ENCODE data around the gene OGA.
A peak's percentile ranks its signal among the peaks of the same experiment; 100 is the strongest.

The OGA gene

DNA sequence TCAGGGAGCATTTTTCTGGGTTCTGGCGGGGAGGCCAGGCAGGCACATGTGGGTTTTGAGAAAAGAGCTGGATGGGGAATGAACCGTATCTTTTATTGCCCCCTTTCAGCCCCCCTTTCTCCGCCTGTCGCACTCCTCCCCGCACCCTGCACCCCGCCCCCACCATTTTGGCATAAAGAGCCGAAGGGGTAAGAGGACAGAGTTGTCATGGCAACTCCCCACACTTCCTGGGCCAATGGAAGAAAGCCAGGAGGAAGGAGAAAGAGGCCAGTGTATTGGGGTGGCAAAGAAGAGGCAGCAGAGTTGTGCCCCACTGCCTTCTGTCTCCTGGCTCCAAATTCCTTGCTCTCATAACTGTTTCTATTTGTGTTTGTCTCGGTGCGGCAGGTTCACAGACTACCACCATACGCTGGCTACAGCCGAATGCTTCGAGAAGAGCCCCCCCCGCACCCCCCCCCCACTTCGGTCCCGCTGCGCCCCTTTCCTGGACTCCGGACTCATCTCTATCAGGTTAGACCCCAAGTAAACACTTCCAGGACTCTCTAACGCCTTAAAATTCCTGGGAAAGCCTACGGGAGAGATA, 21.9 kb upstream of the OGA start:
- H3K36me3 Mint-ChIP-seq, result no peaks in the 10 kb centered on the region
- H3K4me3 Mint-ChIP-seq, result peak overlapping the region; percentile 89

DNA sequence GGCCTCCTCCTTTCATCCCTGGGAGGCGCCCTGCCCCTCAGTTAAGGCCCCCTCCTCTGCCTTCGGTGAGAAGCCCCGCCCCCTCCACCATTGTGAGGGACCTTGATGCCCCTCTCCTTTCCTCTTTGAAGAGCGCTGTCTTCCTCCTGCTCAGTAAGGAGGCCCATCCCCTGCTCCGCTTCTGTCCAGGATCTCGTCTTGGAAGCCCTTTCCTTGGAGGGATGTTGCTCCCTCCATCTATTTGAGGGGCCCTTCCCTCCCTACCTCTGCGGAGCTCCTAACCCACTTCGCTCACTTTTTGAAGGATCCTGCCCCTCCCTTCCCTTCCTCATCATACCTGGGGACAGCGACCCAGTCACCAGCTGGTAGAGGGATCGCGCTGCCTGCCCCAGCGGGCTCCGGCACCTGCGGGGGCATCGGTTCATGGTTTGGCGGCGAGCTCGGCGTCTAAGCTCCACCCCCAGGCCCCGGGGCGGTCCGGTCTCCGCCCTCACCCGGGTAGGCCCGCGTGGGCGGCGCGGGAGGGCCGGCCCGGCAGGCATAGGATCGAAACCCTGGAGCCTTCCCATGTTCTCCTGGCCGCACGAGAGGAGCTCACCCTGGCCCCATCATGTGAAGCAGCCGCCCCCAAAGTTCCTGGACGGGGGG, 21.3 kb upstream of the OGA start:
- peak overlapping the region; percentile 77 for H3K4me3 Mint-ChIP-seq
- H3K36me3 Mint-ChIP-seq, result no peaks in the 10 kb centered on the region
- H3K9me3 Mint-ChIP-seq, result no peaks in the 10 kb centered on the region
- H3K27ac Mint-ChIP-seq, result no peak overlapping the region
- H3K4me1 Mint-ChIP-seq, result peaks cover 59% of the 10 kb centered on the region
- no peaks in the 10 kb centered on the region for H3K27me3 Mint-ChIP-seq

More for the DNA sequence above, 21.9 kb upstream of the OGA start:
- H3K27me3 Mint-ChIP-seq, result no peaks in the 10 kb centered on the region
- no peaks in the 10 kb centered on the region for H3K9me3 Mint-ChIP-seq
- peak overlapping the region; percentile 72 for H3K27ac Mint-ChIP-seq
- H3K4me1 Mint-ChIP-seq, result peaks cover 59% of the 10 kb centered on the region

DNA sequence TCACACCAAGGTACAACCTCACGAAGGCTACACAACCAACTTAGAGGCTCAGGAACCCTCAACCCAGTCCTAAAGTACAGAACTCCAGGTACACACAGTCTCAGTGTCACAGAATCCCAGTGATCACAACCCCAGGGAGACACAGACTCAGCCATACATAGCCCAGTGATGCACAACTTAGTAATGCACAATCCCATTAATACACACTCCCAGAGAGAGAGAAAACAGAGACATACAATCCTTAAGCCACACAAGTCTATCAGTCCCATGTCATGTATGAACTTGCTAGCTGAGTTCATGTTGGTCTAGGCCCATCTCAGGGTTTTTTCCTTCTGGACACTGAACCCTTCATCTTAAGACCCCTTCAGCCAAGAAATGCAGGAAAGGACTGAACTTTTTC, 20.8 kb upstream of the OGA start:
- Mint-ChIP-seq H3K4me3 (peak overlapping the region; percentile 77), H3K36me3 (no peaks in the 10 kb centered on the region), H3K9me3 (no peaks in the 10 kb centered on the region), H3K27me3 (no peaks in the 10 kb centered on the region), H3K4me1 (peaks cover 59% of the 10 kb centered on the region), H3K27ac (no peak overlapping the region)

DNA sequence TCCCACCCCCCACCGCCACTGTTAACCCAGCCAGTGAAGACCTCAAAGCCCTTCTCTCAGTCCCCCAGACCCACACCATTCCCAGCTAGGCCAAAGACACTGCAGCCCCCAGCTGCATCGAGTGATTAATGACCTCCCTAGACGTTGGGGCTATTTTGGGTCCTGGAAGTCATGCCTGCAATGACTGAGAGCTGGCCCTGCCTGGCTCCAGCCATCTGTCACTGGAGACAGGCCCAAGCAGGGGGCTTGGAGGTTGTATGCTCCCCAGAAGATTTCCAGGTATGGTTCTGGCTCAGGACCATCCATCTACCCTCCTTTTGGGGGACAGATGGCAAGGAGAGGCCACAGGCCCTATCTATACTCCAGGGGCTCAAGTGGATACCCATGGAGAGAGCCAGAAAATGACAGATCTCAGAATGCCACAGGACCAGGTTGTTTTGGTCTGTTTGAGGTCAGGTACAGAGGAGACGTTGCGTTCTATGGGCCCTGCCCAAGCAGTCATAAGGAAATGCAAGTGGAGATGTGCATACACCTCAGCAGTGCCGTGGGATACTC, 20.2 kb upstream of the OGA start:
- H3K27ac Mint-ChIP-seq, result no peak overlapping the region
- H3K27me3 Mint-ChIP-seq, result no peaks in the 10 kb centered on the region

DNA sequence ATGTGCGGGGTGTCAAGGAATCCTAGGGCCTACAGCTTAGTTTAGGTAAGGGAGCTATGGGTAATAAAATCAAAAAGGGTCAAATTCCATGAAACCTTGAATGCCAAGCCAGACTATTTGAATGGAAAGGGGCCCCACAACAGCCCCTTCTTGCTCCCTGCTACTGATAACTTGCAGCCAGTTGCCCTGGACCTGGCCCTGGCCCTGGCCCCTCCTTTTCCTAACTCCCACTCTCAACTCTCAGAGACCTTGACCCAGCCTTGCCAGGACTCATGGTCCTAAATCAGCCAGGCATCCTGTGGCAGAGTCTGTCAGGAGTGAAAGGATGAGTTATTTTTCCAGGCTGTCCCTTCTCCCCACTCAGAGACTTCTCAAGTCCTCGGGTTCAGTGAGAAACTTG, 19.5 kb upstream of the OGA start:
- H3K4me1 Mint-ChIP-seq, result peaks cover 65% of the 10 kb centered on the region
- no peaks in the 10 kb centered on the region for H3K27me3 Mint-ChIP-seq
- no peak overlapping the region for H3K27ac Mint-ChIP-seq
- no peaks in the 10 kb centered on the region for H3K9me3 Mint-ChIP-seq
- no peaks in the 10 kb centered on the region for H3K36me3 Mint-ChIP-seq
- H3K4me3 Mint-ChIP-seq, result no peak overlapping the region

More for the DNA sequence above, 20.2 kb upstream of the OGA start:
- peaks cover 62% of the 10 kb centered on the region for H3K4me1 Mint-ChIP-seq
- no peaks in the 10 kb centered on the region for H3K36me3 Mint-ChIP-seq
- no peaks in the 10 kb centered on the region for H3K9me3 Mint-ChIP-seq
- no peak overlapping the region for H3K4me3 Mint-ChIP-seq

DNA sequence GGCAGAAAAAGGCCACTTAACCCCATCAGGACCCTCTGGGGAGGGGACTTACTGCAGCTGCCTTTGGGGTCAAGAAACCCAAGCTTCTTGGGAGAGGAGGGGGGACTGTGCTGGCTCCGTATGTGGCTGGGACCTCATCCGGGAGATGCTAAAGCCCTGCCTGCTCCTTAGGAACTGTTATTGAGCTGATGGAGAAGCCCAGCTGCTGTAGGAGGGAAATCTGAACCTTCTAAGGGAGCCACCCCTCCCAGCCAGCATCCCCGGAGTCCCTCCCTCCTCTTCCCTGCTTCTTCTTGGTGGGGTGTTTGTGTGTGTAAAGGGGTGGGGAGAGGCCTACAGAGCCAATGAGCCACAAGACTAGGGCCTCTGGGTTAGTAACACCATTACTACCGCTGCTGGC, 17.1 kb upstream of the OGA start:
- no peak overlapping the region for H3K27ac Mint-ChIP-seq
- no peaks in the 10 kb centered on the region for H3K27me3 Mint-ChIP-seq
- H3K4me3 Mint-ChIP-seq, result no peak overlapping the region

DNA sequence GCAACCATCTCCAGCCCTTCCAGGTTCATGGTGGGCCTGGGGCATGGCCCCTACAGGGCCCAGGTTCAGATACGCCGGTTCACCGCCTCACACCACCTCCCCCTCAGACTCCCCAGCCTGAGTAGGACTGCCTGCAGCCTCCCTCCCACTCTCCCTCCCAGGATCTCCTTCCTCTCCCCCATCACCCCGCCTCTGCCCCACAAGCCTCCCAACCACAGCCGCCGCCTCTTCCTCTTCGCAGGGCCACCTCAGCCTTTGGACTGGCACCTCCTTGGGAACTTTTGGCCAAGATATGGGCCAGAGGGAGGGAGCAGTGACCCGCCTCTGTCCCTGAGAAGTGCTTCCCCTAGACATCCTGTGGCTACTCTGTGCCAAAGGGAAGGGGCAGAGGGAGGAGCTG, 16.1 kb upstream of the OGA start:
- H3K27me3 Mint-ChIP-seq, result no peaks in the 10 kb centered on the region
- no peaks in the 10 kb centered on the region for H3K9me3 Mint-ChIP-seq
- peaks cover 59% of the 10 kb centered on the region for H3K4me1 Mint-ChIP-seq
- no peak overlapping the region for H3K27ac Mint-ChIP-seq
- H3K4me3 Mint-ChIP-seq, result no peak overlapping the region
- no peaks in the 10 kb centered on the region for H3K36me3 Mint-ChIP-seq

More for the DNA sequence above, 17.1 kb upstream of the OGA start:
- Mint-ChIP-seq H3K9me3 (no peaks in the 10 kb centered on the region), H3K4me1 (peaks cover 60% of the 10 kb centered on the region), H3K36me3 (no peaks in the 10 kb centered on the region)

DNA sequence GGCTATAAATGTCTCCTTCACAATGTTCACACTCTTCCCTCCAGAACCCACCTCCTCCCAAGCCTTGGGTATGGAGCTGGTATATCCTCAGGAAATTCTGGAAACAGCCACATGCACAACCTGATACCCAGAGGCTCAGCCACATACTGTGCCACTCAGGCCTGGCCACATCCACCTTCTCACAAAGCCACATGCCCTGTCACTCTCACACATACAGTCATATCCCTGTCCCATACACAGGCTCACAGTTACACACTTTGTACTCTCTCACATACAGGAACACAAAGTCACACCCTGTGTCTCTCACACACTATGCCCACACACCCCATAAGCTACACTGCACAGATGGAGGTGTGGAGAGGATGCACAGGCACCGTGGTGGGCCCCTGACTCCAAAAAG, 15.2 kb upstream of the OGA start:
- H3K4me3 Mint-ChIP-seq, result no peak overlapping the region
- H3K36me3 Mint-ChIP-seq, result no peaks in the 10 kb centered on the region
- H3K4me1 Mint-ChIP-seq, result peaks cover 58% of the 10 kb centered on the region
- no peaks in the 10 kb centered on the region for H3K27me3 Mint-ChIP-seq
- H3K9me3 Mint-ChIP-seq, result no peaks in the 10 kb centered on the region
- H3K27ac Mint-ChIP-seq, result peak overlapping the region; percentile 60

DNA sequence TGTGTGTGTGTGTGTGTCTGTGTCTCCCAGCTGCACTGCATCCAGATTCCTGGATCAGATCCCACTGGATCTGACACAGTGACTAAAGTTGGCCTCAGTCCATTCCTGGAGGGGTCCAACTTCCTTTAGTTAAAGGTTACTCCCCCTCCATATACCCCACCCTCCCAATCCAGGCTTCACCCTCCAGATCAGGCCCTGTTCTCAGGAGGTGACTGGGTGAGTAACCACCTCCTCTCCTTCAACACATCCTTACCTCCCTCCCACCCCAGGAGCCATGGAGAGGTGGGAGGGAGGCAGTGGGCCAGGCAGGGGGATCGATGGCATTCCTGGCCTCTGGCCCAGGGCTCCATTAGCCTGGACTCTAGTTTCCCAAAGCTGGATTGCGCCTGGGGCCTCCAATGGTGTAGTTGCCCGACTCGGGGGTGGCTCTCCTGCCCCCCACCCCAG, 14.1 kb upstream of the OGA start:
- Mint-ChIP-seq H3K4me1 (peaks cover 58% of the 10 kb centered on the region), H3K27ac (no peak overlapping the region), H3K4me3 (no peak overlapping the region), H3K36me3 (no peaks in the 10 kb centered on the region), H3K27me3 (no peaks in the 10 kb centered on the region), H3K9me3 (no peaks in the 10 kb centered on the region)

DNA sequence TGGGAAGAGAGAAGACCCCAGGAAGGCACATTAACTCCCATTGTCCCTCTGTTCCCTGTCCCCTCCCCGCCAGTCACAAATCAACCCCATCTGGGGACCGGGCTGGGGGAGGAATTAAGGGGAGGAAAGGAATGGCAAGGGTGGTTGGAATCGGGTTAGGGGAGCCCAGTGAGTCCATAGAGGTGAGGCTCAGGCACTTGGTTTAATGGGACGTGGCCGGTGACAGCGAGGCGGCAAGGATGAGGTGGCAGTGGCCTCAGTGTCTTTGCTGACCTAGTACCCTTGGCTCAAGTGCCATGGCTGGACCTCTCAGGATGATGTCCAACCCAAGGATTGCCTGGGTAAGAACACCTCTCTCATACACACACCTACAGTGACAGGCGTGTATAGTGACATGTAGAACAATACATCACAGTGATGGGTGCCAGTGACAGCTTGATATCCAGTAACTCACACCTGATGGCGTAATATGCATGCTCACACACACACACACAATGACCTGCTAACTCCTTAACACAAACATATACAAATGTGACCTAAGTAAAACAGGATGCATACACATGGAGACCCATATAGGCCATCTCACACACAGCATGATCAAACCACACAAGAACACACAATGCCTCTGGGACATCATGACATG, 13.0 kb upstream of the OGA start:
- Mint-ChIP-seq H3K4me1 (peaks cover 58% of the 10 kb centered on the region), H3K36me3 (no peaks in the 10 kb centered on the region), H3K27ac (peak overlapping the region; percentile 97), H3K27me3 (no peaks in the 10 kb centered on the region), H3K9me3 (no peaks in the 10 kb centered on the region), H3K4me3 (peak overlapping the region; percentile 80)

DNA sequence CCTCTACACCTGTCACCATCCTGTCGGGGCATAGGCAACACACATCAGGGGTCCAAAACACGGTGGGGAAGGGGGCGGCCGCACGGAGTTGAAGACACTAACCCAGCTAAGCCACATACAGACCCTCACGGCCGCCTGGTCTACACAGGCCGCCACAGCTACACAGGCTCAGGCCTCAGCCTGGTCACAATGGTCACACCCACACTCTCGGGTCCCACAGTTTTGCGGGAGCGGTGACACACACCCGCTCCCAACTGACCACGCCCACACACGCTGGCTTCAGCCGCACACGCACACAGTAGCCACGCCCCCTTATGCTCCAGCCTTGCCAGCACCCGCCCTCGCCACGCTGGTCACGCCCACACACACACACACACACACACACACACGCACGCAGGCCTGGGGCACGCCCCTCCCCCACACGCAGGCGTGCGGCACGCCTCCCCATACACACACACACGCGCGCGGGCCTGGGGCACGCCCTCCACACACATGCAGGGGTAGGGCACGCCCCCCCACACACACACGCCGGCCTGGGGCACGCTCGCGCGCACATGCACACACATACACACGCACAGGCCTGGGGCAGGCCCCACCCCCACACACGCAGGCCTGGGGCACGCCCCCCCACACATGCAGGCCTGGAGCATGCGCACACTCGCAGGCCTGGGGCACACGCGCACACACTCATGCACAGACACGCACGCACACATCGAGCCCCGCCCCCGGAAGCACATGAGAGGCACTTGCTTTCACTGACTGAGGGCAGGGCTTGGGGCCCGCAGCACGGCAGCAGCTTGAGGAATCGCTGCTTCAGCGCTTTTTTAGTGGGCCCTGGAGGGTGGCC, 12.3 kb upstream of the OGA start:
- Mint-ChIP-seq H3K36me3 (no peaks in the 10 kb centered on the region), H3K4me1 (peaks cover 52% of the 10 kb centered on the region), H3K27ac (peak overlapping the region; percentile 97), H3K4me3 (peak overlapping the region; percentile 80), H3K27me3 (no peaks in the 10 kb centered on the region), H3K9me3 (no peaks in the 10 kb centered on the region)

DNA sequence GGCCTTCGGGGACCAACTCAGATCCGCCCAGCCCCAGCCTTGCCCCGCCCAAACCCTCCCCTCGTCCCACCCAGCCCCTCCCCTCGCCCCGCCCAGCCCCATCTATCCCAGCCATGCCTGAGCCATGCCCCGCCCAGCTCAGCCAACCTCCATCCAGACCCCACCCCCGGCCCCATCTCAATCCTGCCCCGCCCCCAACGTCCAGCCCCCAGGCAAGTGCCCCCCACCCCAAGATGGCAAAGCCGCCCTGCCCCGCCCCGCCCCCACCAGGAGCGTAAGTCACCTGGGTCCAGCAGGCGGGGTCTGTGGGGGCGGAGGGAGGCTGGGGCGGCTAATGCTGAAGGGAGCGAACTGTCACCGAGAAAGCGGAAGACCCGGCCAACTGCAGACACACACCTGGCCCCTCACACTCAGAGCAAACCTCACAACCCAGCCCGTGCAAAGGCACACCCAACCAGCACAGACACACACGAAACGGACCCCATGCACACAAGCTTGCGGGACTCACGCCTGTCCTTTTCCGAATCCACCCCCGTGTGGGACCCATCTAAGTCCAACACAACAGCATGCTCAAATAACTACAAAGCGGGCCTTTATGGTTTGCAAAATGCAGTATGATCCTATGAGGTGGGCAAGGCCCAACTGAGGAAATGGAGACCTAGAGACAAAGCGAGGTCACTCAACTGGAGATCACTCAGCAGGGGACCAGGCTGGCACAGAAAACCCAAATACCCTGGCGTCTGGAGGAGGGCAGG, 11.5 kb upstream of the OGA start:
- Mint-ChIP-seq H3K36me3 (no peaks in the 10 kb centered on the region), H3K27ac (peak overlapping the region; percentile 97), H3K4me1 (peaks cover 46% of the 10 kb centered on the region), H3K27me3 (no peaks in the 10 kb centered on the region), H3K4me3 (peak overlapping the region; percentile 80), H3K9me3 (no peaks in the 10 kb centered on the region)

DNA sequence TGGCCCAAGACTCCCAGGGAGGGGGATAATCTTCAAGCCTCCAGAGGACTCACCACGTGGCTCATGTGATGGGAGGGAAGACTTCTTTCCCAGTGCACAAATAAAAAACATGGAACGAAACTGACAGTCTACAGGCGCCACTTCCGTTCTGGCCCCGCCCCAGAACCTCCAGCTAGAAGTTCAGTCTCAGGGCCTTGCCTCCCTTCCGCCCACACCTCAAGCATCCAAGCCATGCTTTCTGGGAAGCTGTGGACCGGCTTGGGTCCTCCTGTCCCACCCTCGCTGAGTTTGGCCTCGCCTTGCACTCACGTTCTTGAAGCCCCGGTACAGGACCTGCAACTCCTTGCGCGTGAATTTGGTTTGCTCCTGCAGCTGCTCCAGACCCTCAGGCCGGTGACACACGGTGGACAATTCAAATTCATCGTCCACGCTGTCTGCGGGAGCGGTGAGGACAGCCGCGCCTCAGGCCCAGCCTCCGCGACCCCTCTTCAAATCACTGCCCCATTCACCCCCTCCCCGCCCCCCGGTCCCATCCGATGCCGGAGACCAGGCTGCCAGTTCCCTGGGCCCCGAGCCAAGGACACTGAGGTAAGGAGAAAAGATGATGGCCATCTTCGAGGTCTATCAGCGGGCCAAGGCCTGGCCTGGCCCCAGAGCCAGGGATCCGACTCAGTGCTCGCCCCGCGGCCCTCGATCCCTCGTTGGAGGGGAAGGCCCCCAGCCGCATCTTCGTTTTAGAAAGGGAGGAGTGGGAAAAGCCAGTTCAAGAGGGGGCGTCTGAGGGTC, 10.7 kb upstream of the OGA start:
- Mint-ChIP-seq H3K36me3 (no peaks in the 10 kb centered on the region), H3K4me1 (peaks cover 38% of the 10 kb centered on the region), H3K27ac (no peak overlapping the region), H3K9me3 (no peaks in the 10 kb centered on the region), H3K4me3 (no peak overlapping the region), H3K27me3 (no peaks in the 10 kb centered on the region)

DNA sequence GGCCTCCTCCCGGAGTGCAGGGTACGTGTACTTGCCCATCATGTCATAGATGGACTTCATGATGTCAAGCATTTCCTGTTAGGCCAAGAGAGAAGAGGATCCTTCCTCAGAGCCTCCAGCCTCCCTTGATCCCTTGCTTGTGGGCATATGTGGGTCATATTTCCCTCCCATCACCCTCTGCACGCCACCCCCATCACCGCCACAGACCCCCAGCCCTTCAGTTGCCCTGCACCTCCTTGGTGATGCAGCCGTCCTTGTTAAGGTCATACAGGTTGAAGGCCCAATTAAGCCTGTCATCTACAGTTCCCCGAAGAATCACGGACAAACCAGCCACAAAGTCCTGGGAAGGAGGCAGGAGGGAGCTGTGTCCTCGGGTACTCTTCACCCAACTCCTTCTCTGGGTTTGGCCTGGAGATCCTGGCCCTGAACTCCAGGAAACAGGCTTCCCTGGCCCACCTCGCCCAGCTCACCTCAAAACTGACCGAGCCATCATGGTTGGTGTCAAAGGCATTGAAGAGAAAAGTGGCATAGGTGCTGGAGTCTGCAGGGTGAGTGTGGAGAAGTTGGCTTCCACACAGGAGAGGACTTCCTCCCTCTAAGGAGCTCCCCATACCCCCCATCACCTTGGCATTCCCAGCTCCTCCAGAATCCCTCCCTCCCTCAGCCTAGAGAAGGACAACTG, 9.8 kb upstream of the OGA start:
- H3K4me1 Mint-ChIP-seq, result peaks cover 29% of the 10 kb centered on the region
- no peak overlapping the region for H3K4me3 Mint-ChIP-seq
- no peaks in the 10 kb centered on the region for H3K36me3 Mint-ChIP-seq
- H3K27ac Mint-ChIP-seq, result no peak overlapping the region
- H3K9me3 Mint-ChIP-seq, result no peaks in the 10 kb centered on the region
- H3K27me3 Mint-ChIP-seq, result no peaks in the 10 kb centered on the region

All from activated naive CD4-positive, alpha-beta T cell treated with anti-CD3 and anti-CD28 coated beads, Interleukin-2, amount 50 U/mL, for 24 hours (primary cell).